K562 (cell line): ENCODE measurements around the gene KMT5C. TPM values are rescaled to one million over a fixed set of nuclear protein-coding genes. Genes with fewer than 3 reads are reported as not detected.

Experiments
- REST ChIP-seq, 2 experiments: fragments of 450-650 bp; formaldehyde crosslinking in 1 of 2; IDR thresholded peaks; 2 replicates each; pipeline versions ENCODE4 v1.4.0 to v1.6.1; 2014 to 2020; ENCODE audit warnings: mild to moderate bottlenecking in 2 of 2, borderline replicate concordance in 1 of 2, low read depth in 1 of 2
- TBP ChIP-seq: optimal IDR thresholded peaks from 2 replicates; pipeline ENCODE3; 2011; ENCODE audit warnings: low read depth, low read length, improper control_type of control experiment
- polyA plus RNA-seq, 8 experiments: library from polyadenylated mRNA; depleted of rRNA in 4 of 8; stranded (reverse) in 5 of 8; unstranded in 3 of 8; fragments of >200 nt; fragmentation: Nextera tagmentation in 2 of 8; fragmentation: Illumina TruSeq in 1 of 8; extraction: Ambion mirVana in 2 of 8; extraction: Trizol in 1 of 8; gene quantifications; 2 replicates each; pipeline versions ENCODE4 v1.2.1 to v1.2.3, GENCODE V29; 2011 to 2014; ENCODE audit warnings: inconsistent platforms in 1 of 8, missing spikeins in 1 of 8
- total RNA-seq, 7 experiments: library from RNA; depleted of rRNA in 6 of 7; stranded (reverse); fragments of >200 nt in 6 of 7; fragmentation: Illumina TruSeq in 2 of 7; extraction: Trizol in 2 of 7; gene quantifications; 2 replicates each; pipeline versions ENCODE4 v1.2.1 to v1.2.3, GENCODE V29; 2011 to 2021; ENCODE audit warnings: low replicate concordance in 1 of 7

Gene KMT5C
- total and polyA plus RNA-seq, 9 of the 15 experiments (the other 6 are each of a cell fraction or from before 2014, with no cell fraction given): 0.15 to 53.5 (median 16.6) TPM

DNA sequence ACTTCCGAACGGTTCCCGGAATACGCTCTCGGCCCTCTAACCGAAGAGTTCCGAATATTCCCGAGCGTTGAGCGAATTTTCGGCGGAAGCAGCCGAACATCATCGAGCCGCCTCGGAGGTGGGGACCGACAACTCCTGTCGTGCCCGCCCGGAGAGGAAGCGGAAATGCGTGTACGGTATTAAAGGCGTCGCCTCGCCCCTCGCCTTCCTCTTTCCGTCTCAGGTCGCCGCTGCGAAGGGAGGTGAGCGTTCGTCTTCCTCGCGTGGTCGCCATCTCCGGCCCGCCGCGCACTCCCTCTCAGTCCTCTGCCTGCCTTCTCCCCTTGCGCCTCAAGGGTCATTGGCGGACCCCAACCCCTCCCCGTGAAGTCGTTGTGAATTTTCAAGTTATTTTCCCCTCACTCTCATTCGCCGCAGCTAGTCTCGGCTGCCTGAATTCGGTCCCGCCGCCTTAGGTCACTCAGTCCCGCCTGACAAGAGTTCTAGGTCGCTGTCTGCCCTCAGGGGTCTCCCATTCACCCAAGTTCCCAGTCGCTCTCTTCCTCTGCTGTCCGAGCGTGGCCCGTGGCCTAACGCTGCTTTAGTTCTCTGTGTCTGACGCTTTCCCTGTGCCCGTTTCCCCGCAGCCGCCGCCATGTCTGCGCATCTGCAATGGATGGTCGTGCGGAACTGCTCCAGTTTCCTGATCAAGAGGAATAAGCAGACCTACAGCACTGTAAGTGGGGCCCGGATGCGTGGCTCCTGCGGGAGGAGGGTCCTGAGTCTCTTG is 46.2 kb downstream of the KMT5C start, which contains the start of gene RPL28 (continued):
- TF ChIP-seq REST (IDR thresholded peaks at IDR 0.05; ENCODE audit: borderline replicate concordance): no peak
- peak; percentile 60; the same call in 1 of the 2 replicates for TF ChIP-seq REST (CRISPR knock-in tag; IDR thresholded peaks at IDR 0.05; ENCODE audit: low read depth)
- TF ChIP-seq TBP: peak; percentile 99
